ENCODE results near the gene ENO2.

GRCh38 chr12:6884539-6884938 lies 29.8 kb upstream of the ENO2 start:
- TF ChIP-seq CTCF (IDR thresholded peaks at IDR 0.05) (no peak), POLR2A (IDR thresholded peaks at IDR 0.05) (no peak)

Measured in thyroid gland (tissue), 4 donors.